RWPE1 (cell line): ENCODE data around the gene INHA.

Experiments
- CTCF ChIA-PET: fragments of 350-600 bp; sonication (Branson Sonifier 250); formaldehyde crosslinking; extraction: SDS; loops from one replicate; lab custom pipeline; 2021; lab: Yijun Ruan, JAX
- POLR2A ChIA-PET: fragments of 400-600 bp; formaldehyde crosslinking; extraction: SDS; loops from one replicate; lab custom pipeline; 2020; ENCODE audit warnings: antibody characterized with exemption; ENCODE audit not compliant: low non-redundant PET; lab: Yijun Ruan, JAX
- DNase-seq: peaks from one replicate; pipeline ENCODE4 v3.0.0; 2012; ENCODE audit warnings: low spot score
- H3K27ac ChIP-seq: fragments of 450-650 bp; 2 replicates; pipeline ENCODE4 v1.5.1; 2017
- CTCF ChIP-seq: fragments of 450-650 bp; conservative IDR thresholded peaks from 2 replicates; pipeline ENCODE4 v1.5.1; 2017; ENCODE audit warnings: low read depth, mild to moderate bottlenecking

The INHA gene

GRCh38 chr2:219622472-219622871, 50.4 kb downstream of the INHA start:
- CTCF ChIA-PET = interaction anchor here (0.5 kb wide), 1 partner anchor 1783 kb away, joined by 3 read pairs; no protein-coding TSS in a partner anchor

GRCh38 chr2:219624565-219624964, 52.5 kb downstream of the INHA start:
- CTCF ChIA-PET = interaction anchor here (0.6 kb wide), 1 partner anchor 87 kb away, joined by 3 read pairs; no protein-coding TSS in a partner anchor
- no peak for TF ChIP-seq CTCF
- H3K27ac ChIP-seq = no peak overlapping the region
- POLR2A ChIA-PET = no interaction called here
- no peak for DNase-seq

More at GRCh38 chr2:219622472-219622871, 50.4 kb downstream of the INHA start:
- no peak overlapping the region for H3K27ac ChIP-seq
- POLR2A ChIA-PET = no interaction called here
- TF ChIP-seq CTCF = no peak
- no peak for DNase-seq

- H3K27ac ChIP-seq = no peak overlapping the region
- TF ChIP-seq CTCF = no peak
- POLR2A ChIA-PET = no interaction called here
- DNase-seq = no peak
- CTCF ChIA-PET = no interaction called here
Measured at GRCh38 chr2:219625179-219625578, 53.1 kb downstream of the INHA start.
